Measurements from ENCODE around the gene PSME1. TPM values are rescaled to one million over a fixed set of nuclear protein-coding genes. Genes with fewer than 3 reads are reported as not detected.

The PSME1 gene
- total and polyA plus RNA-seq, 2 of the 13 experiments (the other 11 are each of a cell fraction or from before 2014, with no cell fraction given) = 159 to 608 TPM

DNA sequence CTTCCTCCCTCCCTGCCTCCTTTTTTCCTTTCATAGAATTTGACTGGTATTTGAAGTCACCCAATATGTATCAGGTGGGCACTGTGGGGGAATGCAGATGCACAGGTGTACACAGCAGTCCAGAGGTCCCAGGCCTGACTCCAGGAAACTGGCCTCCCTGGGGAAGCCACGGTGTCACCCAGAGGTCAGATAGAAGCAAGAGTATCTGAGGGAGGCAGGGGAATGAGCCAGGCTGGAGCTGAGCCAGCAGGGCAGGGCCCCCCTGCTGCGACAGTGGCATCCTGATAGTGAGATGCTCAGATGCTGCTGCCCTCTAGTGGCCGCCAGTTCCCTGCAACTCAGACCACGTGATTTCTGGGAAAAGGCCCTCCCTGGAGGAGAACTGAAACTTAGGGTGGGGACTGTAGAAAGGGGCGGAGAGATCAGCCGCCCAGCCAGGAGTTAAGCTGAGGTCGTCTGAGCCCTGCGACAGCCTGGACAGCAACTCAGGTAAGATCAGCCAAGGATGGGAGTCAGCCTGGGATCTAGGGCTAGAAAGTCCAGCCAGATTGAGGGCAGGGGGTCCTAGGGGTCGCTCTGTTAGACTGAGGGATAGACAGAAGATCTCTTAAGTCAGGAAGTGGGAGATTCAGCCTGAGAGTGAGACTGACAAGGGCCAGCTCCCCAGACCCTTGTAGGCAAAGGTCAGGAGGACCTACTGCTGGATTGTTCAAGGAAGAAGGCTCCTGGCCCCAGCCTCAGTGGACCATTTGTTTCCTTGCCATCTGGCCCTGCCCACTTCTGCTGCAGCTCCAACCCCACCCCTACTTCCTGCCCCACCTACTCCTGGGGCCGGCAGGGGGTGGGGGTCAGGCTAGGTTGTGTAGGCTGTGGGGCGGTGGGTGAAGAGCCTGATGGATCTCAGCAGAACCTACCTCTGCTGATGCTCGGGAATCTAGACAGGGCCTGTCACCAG, 25.1 kb downstream of the PSME1 start, which contains the start of gene IRF9 (continued):
- TF ChIP-seq, protein P1, sequence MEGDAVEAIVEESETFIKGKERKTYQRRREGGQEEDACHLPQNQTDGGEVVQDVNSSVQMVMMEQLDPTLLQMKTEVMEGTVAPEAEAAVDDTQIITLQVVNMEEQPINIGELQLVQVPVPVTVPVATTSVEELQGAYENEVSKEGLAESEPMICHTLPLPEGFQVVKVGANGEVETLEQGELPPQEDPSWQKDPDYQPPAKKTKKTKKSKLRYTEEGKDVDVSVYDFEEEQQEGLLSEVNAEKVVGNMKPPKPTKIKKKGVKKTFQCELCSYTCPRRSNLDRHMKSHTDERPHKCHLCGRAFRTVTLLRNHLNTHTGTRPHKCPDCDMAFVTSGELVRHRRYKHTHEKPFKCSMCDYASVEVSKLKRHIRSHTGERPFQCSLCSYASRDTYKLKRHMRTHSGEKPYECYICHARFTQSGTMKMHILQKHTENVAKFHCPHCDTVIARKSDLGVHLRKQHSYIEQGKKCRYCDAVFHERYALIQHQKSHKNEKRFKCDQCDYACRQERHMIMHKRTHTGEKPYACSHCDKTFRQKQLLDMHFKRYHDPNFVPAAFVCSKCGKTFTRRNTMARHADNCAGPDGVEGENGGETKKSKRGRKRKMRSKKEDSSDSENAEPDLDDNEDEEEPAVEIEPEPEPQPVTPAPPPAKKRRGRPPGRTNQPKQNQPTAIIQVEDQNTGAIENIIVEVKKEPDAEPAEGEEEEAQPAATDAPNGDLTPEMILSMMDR (CRISPR knock-in tag; IDR thresholded peaks at IDR 0.05) = peak; percentile 100
- TF ChIP-seq, protein P2, sequence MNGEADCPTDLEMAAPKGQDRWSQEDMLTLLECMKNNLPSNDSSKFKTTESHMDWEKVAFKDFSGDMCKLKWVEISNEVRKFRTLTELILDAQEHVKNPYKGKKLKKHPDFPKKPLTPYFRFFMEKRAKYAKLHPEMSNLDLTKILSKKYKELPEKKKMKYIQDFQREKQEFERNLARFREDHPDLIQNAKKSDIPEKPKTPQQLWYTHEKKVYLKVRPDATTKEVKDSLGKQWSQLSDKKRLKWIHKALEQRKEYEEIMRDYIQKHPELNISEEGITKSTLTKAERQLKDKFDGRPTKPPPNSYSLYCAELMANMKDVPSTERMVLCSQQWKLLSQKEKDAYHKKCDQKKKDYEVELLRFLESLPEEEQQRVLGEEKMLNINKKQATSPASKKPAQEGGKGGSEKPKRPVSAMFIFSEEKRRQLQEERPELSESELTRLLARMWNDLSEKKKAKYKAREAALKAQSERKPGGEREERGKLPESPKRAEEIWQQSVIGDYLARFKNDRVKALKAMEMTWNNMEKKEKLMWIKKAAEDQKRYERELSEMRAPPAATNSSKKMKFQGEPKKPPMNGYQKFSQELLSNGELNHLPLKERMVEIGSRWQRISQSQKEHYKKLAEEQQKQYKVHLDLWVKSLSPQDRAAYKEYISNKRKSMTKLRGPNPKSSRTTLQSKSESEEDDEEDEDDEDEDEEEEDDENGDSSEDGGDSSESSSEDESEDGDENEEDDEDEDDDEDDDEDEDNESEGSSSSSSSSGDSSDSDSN (CRISPR knock-in tag; IDR thresholded peaks at IDR 0.05) = peak; percentile 96
- TF ChIP-seq NCOA5 (CRISPR knock-in tag; IDR thresholded peaks at IDR 0.05) = no peak; the same call in 1 of the 2 replicates
- peak; percentile 70; the same call in 1 of the 2 replicates for TF ChIP-seq ZNF12 (CRISPR knock-in tag; IDR thresholded peaks at IDR 0.05)
- TF ChIP-seq CENPT (CRISPR knock-in tag; IDR thresholded peaks at IDR 0.05; ENCODE audit: low read depth) = peak; percentile 51; the same call in 1 of the 2 replicates
- peak; percentile 94 for TF ChIP-seq ARNTL (CRISPR knock-in tag; IDR thresholded peaks at IDR 0.05)
- TF ChIP-seq, protein P3, sequence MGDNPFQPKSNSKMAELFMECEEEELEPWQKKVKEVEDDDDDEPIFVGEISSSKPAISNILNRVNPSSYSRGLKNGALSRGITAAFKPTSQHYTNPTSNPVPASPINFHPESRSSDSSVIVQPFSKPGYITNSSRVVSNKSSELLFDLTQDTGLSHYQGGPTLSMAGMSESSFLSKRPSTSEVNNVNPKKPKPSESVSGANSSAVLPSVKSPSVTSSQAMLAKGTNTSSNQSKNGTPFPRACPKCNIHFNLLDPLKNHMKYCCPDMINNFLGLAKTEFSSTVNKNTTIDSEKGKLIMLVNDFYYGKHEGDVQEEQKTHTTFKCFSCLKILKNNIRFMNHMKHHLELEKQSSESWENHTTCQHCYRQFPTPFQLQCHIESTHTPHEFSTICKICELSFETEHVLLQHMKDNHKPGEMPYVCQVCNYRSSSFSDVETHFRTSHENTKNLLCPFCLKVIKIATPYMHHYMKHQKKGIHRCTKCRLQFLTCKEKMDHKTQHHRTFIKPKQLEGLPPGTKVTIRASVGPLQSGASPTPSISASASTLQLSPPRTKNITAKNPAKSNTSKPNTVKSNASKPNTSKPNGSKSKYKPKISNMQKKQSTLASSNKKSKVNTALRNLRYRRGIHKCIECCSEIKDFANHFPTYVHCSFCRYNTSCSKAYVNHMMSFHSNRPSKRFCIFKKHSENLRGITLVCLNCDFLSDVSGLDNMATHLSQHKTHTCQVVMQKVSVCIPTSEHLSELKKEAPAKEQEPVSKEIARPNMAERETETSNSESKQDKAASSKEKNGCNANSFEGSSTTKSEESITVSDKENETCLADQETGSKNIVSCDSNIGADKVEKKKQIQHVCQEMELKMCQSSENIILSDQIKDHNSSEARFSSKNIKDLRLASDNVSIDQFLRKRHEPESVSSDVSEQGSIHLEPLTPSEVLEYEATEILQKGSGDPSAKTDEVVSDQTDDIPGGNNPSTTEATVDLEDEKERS (CRISPR knock-in tag; IDR thresholded peaks at IDR 0.05) = peak; percentile 97
- peak; percentile 68 for TF ChIP-seq TBL1XR1 (IDR thresholded peaks at IDR 0.05; ENCODE audit: borderline replicate concordance, low read length, partially characterized antibody)
- TF ChIP-seq, protein P4, sequence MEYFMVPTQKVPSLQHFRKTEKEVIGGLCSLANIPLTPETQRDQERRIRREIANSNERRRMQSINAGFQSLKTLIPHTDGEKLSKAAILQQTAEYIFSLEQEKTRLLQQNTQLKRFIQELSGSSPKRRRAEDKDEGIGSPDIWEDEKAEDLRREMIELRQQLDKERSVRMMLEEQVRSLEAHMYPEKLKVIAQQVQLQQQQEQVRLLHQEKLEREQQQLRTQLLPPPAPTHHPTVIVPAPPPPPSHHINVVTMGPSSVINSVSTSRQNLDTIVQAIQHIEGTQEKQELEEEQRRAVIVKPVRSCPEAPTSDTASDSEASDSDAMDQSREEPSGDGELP (IDR thresholded peaks at IDR 0.05; ENCODE audit: borderline replicate concordance, low read depth) = peak; percentile 83
- peak; percentile 82 for TF ChIP-seq ESRRA (CRISPR knock-in tag; IDR thresholded peaks at IDR 0.05; ENCODE audit: low read depth)
- TF ChIP-seq ZNF333 (CRISPR knock-in tag; IDR thresholded peaks at IDR 0.05; ENCODE audit: borderline replicate concordance) = no peak
- peak; percentile 98 for TF ChIP-seq RELA (CRISPR knock-in tag; IDR thresholded peaks at IDR 0.05)
- TF ChIP-seq ZFP36L1 (CRISPR knock-in tag; IDR thresholded peaks at IDR 0.05) = peak; percentile 100

Measured in HepG2 (cell line).